Measurements from ENCODE around the gene CHRD. TPM values are rescaled to one million over a fixed set of nuclear protein-coding genes. Genes with fewer than 3 reads are reported as not detected.

Gene CHRD
- total RNA-seq, 4 donors from 2014 or later: 12.3 to 17.6 (median 16.8) TPM

DNA sequence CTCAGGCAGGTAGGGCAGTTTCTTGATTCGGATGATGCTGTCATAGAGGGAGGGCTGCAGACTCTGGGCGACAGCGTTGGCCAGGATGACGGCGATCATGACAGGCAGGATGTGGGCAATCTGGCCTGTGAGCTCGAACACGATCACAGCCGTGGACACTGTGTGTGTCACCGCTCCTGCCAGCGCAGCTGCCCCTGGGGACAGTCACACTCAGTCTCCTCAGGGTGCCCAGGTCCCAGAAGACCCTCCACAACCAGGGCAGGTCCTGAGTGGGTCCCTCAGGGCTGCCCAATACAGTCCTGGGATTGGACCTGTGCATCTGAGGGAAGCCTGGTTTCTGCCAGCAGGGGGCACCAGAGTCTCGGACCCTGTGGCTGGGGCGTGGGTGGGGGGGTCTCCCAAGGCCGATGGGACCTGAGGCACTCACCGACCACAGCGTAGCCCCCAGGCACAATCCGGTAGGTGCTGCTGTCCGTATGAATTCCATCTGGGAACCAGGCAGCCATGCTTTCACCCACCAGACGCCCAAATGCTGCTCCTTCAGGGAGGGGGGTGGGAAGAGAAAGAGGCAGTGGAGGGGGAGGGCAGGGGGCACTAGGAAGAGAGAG, 25.6 kb upstream of the CHRD start:
- no peaks in the 10 kb centered on the region for H3K9me3 ChIP-seq
- DNase-seq (ENCODE audit: extremely low spot score): no peak
- TF ChIP-seq POLR2A (IDR thresholded peaks at IDR 0.05; ENCODE audit: low read depth) (no peak), POLR2AphosphoS5 (IDR thresholded peaks at IDR 0.05) (no peak), EP300 (IDR thresholded peaks at IDR 0.05) (no peak)
- TF ChIP-seq, protein P1, sequence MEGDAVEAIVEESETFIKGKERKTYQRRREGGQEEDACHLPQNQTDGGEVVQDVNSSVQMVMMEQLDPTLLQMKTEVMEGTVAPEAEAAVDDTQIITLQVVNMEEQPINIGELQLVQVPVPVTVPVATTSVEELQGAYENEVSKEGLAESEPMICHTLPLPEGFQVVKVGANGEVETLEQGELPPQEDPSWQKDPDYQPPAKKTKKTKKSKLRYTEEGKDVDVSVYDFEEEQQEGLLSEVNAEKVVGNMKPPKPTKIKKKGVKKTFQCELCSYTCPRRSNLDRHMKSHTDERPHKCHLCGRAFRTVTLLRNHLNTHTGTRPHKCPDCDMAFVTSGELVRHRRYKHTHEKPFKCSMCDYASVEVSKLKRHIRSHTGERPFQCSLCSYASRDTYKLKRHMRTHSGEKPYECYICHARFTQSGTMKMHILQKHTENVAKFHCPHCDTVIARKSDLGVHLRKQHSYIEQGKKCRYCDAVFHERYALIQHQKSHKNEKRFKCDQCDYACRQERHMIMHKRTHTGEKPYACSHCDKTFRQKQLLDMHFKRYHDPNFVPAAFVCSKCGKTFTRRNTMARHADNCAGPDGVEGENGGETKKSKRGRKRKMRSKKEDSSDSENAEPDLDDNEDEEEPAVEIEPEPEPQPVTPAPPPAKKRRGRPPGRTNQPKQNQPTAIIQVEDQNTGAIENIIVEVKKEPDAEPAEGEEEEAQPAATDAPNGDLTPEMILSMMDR (IDR thresholded peaks at IDR 0.05): peak; percentile 51 to 77 (median 54)
- peaks cover 0 to 52% (median 17%) of the 10 kb centered on the region in 4 donors for H3K36me3 ChIP-seq
- H3K27me3 ChIP-seq: no peaks in the 10 kb centered on the region
- peaks cover 0 to 31% (median 11%) of the 10 kb centered on the region in 4 donors for H3K4me1 ChIP-seq
- 54% methylated on average over 16 of the region's 18 CpGs for WGBS
- no peak overlapping the region for H3K4me3 ChIP-seq
- intact Hi-C loops (cut with DNase I): no loop called here
- no peak overlapping the region for H3K27ac ChIP-seq (replicated peaks in 1 of 4)

DNA sequence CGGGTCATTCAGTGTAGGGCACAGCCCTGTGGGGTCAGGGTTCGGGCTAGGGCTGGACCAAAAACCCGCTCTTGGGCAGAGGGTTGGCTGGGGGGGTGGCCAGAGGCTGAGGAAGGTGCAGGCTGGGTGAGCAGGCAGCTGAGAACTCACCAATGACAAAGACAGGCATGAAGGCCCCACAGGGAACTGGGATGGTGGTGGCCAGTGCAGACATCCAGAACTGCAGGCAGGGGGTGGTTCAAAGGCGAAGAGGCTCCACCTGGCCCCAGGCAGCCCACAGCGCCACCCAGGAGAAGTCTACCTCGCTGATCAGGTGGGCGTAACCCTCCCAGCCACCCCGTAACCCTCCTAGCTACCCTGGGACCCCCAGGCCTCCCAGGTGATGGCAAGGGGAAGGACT, 25.1 kb upstream of the CHRD start:
- DNase-seq (ENCODE audit: extremely low spot score): no peak
- WGBS: 83% methylated on average over 5 of the region's 8 CpGs
- Histone ChIP-seq H3K36me3 (peaks cover 0 to 52% (median 17%) of the 10 kb centered on the region in 4 donors), H3K4me3 (no peak overlapping the region), H3K27me3 (no peaks in the 10 kb centered on the region), H3K4me1 (peaks cover 0 to 36% (median 13%) of the 10 kb centered on the region in 4 donors), H3K9me3 (no peaks in the 10 kb centered on the region), H3K27ac (replicated peaks in 1 of 4) (no peak overlapping the region)
- intact Hi-C loops (cut with DNase I): no loop called here
- TF ChIP-seq, protein P1 (IDR thresholded peaks at IDR 0.05): no peak
- no peak for TF ChIP-seq POLR2AphosphoS5 (IDR thresholded peaks at IDR 0.05)
- TF ChIP-seq EP300 (IDR thresholded peaks at IDR 0.05): no peak
- TF ChIP-seq POLR2A (IDR thresholded peaks at IDR 0.05; ENCODE audit: low read depth): no peak

DNA sequence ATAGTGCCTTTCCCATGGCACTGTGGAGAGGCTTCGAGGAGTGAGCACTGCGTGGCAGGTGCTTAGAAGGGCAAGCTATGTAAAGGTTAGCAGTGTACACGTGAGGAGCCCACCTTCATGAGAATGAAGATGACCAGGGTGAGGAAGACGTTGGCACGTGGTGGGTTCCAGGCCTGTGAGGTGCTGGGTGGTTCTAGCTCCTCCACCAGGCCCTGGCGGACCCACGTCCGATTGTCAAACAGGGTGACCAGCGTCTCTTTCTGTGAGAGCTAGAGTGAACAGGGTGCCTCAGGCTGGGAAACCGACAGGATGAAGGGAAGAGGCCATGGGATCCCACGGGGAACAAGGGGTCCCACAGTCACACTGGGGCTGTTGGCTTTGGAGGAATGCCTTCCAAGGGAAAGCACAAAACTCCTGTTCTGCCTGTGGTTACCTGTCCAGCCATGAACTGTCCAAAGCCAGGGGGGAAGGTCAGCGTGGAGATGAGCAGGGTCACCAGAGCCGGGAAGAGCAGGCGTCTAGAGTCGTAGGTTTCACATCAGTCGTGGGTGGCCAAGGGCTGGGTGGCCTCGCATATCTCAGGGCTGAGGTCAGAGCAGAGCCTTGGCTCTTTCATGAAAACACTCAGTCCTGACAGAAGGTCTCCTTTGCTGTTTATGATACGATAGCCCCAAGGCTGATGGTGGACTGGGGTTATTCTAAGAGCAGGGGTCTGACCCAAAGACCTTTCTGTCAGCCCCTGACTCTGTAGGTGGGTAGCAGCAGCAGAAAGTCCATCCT, 24.4 kb upstream of the CHRD start:
- peaks cover 0 to 52% (median 17%) of the 10 kb centered on the region in 4 donors for H3K36me3 ChIP-seq
- H3K27ac ChIP-seq (replicated peaks in 1 of 4): no peak overlapping the region
- H3K9me3 ChIP-seq: no peaks in the 10 kb centered on the region
- intact Hi-C loops (cut with DNase I): no loop called here
- 85% methylated on average over 17 of the region's 18 CpGs for WGBS
- H3K4me3 ChIP-seq: no peak overlapping the region
- no peak for DNase-seq (ENCODE audit: extremely low spot score)
- TF ChIP-seq POLR2AphosphoS5 (IDR thresholded peaks at IDR 0.05) (no peak), EP300 (IDR thresholded peaks at IDR 0.05) (no peak), POLR2A (IDR thresholded peaks at IDR 0.05; ENCODE audit: low read depth) (no peak)
- TF ChIP-seq, protein P1 (IDR thresholded peaks at IDR 0.05): no peak
- H3K27me3 ChIP-seq: no peaks in the 10 kb centered on the region
- peaks cover 4 to 40% (median 19%) of the 10 kb centered on the region in 4 donors for H3K4me1 ChIP-seq

DNA sequence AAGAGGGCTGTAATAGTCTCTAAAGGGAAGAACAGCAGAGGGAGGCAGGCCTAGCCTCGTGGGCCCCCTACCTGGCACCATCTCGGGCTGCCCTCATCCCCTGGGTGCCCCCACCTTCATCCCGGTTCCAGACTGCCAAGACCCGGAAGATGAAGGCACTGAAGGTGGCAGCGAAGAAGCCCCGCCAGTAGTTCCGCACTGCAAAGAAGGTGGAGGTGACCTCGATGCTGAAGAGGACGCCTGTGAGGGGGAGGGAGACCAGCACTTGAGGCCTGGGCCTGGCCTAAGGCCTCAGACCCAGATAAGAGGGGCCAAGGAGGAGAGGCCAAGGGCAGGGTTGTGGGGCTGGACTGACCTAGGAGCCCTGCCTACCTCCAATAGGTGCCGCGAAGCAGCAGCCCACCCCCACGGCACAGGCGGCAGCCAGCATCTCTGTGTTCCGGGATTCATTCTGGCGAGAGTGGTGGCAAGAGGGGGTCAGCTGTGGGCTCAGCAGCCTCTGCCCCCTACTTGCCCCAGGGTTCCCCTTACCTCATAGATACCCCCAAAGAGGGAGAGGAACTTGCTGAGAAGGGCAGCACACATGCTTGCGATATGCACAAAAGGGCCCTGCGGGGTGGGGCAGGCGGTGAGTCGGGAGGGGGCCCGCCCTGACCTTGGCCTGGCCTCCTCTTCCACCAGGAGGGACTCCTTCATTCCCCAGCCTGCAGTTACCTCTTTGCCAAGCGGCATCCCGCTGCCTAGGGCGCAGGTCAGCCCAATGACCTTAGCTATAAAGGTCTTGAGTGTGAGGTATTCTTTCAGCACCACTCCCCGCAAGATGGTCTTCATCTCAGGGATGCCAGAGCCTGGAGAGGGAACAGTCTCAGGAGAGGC, 22.4 kb upstream of the CHRD start:
- peaks cover 10 to 36% (median 23%) of the 10 kb centered on the region in 4 donors for H3K4me1 ChIP-seq
- intact Hi-C loops (cut with DNase I): no loop called here
- no peaks in the 10 kb centered on the region for H3K27me3 ChIP-seq
- H3K27ac ChIP-seq (replicated peaks in 1 of 4): no peak overlapping the region
- H3K4me3 ChIP-seq: no peak overlapping the region
- TF ChIP-seq, protein P1 (IDR thresholded peaks at IDR 0.05): no peak
- peaks cover 0 to 47% (median 17%) of the 10 kb centered on the region in 4 donors for H3K36me3 ChIP-seq
- 90% methylated on average over 17 of the region's 24 CpGs for WGBS
- no peaks in the 10 kb centered on the region for H3K9me3 ChIP-seq
- no peak for DNase-seq (ENCODE audit: extremely low spot score)

All from esophagus muscularis mucosa (tissue), 4 donors.